H1 (cell line): ENCODE results near the gene WDR48. TPM values are rescaled to one million over a fixed set of nuclear protein-coding genes. Genes with fewer than 3 reads are reported as not detected.

Source experiments
- BRCA1 ChIP-seq: IDR thresholded peaks from 2 replicates; pipeline ENCODE4 v1.6.1; 2012; ENCODE audit warnings: low read depth, low read length, improper control_type of control experiment
- CBX8 ChIP-seq: fragments of 300-800, 300-1000 bp; sonication (generic); IDR thresholded peaks from 2 replicates; pipeline ENCODE4 v1.7.1; 2016; ENCODE audit warnings: low read depth, low read length, borderline replicate concordance
- polyA plus RNA-seq, 7 experiments: library from polyadenylated mRNA; depleted of rRNA in 3 of 7; stranded (reverse) in 5 of 7; unstranded in 2 of 7; fragments of >200 nt in 5 of 7; fragments of 200-250 nt in 2 of 7; gene quantifications; 1 replicate in 5 of 7; 2 replicates in 1 of 7; 4 replicates in 1 of 7; pipeline versions ENCODE4 v1.2.1 to v1.2.3, GENCODE V29; 2011 to 2013; ENCODE audit warnings: missing spikeins in 2 of 7, mixed read lengths in 2 of 7
- total RNA-seq: library from RNA; stranded (reverse); fragmentation: NEBNext Ultra II Directional; extraction: Animal tissue kit (Norgen Biotek cat#: 25700); gene quantifications from 2 replicates; pipeline ENCODE4 v1.2.1, GENCODE V29; 2021
- TF ChIP-seq, protein P1 (sequence below): fragments of 300-600 bp; sonication (generic); IDR thresholded peaks from 2 replicates; pipeline ENCODE4 v1.7.1; 2012; ENCODE audit warnings: low read length, moderate library complexity, mild to moderate bottlenecking, inconsistent platforms; ENCODE audit not compliant: insufficient replicate concordance

WDR48 gene
- total and polyA plus RNA-seq, 2 of the 8 experiments (the other 6 are each of a cell fraction or from before 2014, with no cell fraction given): 21.2 to 54.1 TPM

GRCh38 chr3:39146083-39146501 is 94.3 kb downstream of the WDR48 start (continued):
- TF ChIP-seq, protein P1, sequence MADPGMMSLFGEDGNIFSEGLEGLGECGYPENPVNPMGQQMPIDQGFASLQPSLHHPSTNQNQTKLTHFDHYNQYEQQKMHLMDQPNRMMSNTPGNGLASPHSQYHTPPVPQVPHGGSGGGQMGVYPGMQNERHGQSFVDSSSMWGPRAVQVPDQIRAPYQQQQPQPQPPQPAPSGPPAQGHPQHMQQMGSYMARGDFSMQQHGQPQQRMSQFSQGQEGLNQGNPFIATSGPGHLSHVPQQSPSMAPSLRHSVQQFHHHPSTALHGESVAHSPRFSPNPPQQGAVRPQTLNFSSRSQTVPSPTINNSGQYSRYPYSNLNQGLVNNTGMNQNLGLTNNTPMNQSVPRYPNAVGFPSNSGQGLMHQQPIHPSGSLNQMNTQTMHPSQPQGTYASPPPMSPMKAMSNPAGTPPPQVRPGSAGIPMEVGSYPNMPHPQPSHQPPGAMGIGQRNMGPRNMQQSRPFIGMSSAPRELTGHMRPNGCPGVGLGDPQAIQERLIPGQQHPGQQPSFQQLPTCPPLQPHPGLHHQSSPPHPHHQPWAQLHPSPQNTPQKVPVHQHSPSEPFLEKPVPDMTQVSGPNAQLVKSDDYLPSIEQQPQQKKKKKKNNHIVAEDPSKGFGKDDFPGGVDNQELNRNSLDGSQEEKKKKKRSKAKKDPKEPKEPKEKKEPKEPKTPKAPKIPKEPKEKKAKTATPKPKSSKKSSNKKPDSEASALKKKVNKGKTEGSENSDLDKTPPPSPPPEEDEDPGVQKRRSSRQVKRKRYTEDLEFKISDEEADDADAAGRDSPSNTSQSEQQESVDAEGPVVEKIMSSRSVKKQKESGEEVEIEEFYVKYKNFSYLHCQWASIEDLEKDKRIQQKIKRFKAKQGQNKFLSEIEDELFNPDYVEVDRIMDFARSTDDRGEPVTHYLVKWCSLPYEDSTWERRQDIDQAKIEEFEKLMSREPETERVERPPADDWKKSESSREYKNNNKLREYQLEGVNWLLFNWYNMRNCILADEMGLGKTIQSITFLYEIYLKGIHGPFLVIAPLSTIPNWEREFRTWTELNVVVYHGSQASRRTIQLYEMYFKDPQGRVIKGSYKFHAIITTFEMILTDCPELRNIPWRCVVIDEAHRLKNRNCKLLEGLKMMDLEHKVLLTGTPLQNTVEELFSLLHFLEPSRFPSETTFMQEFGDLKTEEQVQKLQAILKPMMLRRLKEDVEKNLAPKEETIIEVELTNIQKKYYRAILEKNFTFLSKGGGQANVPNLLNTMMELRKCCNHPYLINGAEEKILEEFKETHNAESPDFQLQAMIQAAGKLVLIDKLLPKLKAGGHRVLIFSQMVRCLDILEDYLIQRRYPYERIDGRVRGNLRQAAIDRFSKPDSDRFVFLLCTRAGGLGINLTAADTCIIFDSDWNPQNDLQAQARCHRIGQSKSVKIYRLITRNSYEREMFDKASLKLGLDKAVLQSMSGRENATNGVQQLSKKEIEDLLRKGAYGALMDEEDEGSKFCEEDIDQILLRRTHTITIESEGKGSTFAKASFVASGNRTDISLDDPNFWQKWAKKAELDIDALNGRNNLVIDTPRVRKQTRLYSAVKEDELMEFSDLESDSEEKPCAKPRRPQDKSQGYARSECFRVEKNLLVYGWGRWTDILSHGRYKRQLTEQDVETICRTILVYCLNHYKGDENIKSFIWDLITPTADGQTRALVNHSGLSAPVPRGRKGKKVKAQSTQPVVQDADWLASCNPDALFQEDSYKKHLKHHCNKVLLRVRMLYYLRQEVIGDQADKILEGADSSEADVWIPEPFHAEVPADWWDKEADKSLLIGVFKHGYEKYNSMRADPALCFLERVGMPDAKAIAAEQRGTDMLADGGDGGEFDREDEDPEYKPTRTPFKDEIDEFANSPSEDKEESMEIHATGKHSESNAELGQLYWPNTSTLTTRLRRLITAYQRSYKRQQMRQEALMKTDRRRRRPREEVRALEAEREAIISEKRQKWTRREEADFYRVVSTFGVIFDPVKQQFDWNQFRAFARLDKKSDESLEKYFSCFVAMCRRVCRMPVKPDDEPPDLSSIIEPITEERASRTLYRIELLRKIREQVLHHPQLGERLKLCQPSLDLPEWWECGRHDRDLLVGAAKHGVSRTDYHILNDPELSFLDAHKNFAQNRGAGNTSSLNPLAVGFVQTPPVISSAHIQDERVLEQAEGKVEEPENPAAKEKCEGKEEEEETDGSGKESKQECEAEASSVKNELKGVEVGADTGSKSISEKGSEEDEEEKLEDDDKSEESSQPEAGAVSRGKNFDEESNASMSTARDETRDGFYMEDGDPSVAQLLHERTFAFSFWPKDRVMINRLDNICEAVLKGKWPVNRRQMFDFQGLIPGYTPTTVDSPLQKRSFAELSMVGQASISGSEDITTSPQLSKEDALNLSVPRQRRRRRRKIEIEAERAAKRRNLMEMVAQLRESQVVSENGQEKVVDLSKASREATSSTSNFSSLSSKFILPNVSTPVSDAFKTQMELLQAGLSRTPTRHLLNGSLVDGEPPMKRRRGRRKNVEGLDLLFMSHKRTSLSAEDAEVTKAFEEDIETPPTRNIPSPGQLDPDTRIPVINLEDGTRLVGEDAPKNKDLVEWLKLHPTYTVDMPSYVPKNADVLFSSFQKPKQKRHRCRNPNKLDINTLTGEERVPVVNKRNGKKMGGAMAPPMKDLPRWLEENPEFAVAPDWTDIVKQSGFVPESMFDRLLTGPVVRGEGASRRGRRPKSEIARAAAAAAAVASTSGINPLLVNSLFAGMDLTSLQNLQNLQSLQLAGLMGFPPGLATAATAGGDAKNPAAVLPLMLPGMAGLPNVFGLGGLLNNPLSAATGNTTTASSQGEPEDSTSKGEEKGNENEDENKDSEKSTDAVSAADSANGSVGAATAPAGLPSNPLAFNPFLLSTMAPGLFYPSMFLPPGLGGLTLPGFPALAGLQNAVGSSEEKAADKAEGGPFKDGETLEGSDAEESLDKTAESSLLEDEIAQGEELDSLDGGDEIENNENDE: no peak
- TF ChIP-seq BRCA1: no peak
- no peak for TF ChIP-seq CBX8
